ENCODE data around the gene GKAP1. TPM values are rescaled to one million over a fixed set of nuclear protein-coding genes. Genes with fewer than 3 reads are reported as not detected.
A peak's percentile ranks its signal among the peaks of the same experiment; 100 is the strongest.
"Not testable (repeated sequence)": the region's sequence is repeated elsewhere in the genome, so short reads cannot be mapped to it uniquely, and the experiment has no call there.

Gene GKAP1
- polyA plus RNA-seq, 1 of the 3 experiments (the other 2 are of a cell fraction): 1.7 TPM

DNA sequence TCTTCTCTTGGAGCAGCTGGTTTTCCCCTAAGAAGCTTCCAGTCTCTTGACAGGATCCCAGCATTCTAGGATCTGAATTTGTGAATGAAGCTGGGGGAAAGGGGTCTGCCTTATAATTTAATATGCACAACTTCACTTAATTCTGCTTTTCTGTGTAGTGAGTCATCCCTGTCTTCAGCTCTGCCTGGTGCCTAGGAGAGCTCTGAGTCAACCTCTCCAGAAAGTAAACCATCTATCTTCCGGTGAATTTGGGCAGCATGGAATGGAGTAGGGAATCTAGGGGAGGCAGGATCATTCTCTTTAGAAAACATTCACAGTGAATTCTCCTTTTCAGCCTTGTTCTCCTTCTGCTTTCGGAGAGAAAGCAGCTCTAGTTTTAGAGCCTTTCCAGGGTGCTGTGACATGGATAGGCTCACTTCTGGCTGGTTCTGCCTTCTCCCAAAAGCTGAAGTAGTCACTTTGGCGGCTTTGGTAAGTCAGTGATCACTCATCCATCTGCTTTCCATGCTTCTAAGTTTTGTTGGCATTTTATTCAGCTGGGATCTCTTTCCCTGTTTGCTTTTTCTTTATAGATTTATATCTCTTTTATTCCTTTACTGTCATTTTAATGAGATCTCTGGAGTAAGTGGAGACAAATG is 7.5 kb upstream of the GKAP1 start:
- DNase-seq; H3K27me3 ChIP-seq (ENCODE audit: insufficient read depth); H4K20me1 ChIP-seq (ENCODE audit: insufficient read depth); CTCF ChIA-PET; H3K9ac ChIP-seq; H3K9me2 ChIP-seq; H3K79me2 ChIP-seq (ENCODE audit: insufficient read depth); H3K36me3 ChIP-seq (replicated peaks in 1 of 2; ENCODE audit: control insufficient read depth in 1 of 2, insufficient read depth in 2 of 2, low read length in 1 of 2); H3K4me1 ChIP-seq (ENCODE audit: control insufficient read depth in 1 of 2, insufficient read depth in 2 of 2, low read depth in 1 of 2, low read length in 1 of 2); H3K9me3 ChIP-seq; POLR2A ChIA-PET: not testable (repeated sequence)
- H3K27ac ChIP-seq (ENCODE audit: low read depth in 2 of 2, low read length in 1 of 2): peak overlapping the region in 1 of 2 experiments; percentile 67; a peak in 2 of 4 replicates
- H2AFZ ChIP-seq (ENCODE audit: low read depth): peak overlapping the region; percentile 66
- WGBS (ENCODE audit: low lambda C conversion rate): 41% methylated on average over 3 of the region's 3 CpGs
- H3K4me2 ChIP-seq: peak overlapping the region; percentile 51
- peak overlapping the region in 1 of 2 experiments; percentile 31; a peak in 2 of 4 replicates for H3K4me3 ChIP-seq (ENCODE audit: low read depth in 2 of 2, low read length in 1 of 2)
- TF ChIP-seq JUND (IDR thresholded peaks at IDR 0.05) (peak; percentile 71), FOSL2 (IDR thresholded peaks at IDR 0.05; ENCODE audit: borderline replicate concordance, low read depth) (peak; percentile 82), TCF12 (IDR thresholded peaks at IDR 0.05) (peak; percentile 23; the same call in 1 of the 2 replicates)
- TF ChIP-seq, protein P1, sequence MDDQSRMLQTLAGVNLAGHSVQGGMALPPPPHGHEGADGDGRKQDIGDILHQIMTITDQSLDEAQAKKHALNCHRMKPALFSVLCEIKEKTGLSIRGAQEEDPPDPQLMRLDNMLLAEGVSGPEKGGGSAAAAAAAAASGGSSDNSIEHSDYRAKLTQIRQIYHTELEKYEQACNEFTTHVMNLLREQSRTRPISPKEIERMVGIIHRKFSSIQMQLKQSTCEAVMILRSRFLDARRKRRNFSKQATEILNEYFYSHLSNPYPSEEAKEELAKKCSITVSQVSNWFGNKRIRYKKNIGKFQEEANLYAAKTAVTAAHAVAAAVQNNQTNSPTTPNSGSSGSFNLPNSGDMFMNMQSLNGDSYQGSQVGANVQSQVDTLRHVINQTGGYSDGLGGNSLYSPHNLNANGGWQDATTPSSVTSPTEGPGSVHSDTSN (IDR thresholded peaks at IDR 0.05): peak; percentile 32
- TF ChIP-seq, protein P2, sequence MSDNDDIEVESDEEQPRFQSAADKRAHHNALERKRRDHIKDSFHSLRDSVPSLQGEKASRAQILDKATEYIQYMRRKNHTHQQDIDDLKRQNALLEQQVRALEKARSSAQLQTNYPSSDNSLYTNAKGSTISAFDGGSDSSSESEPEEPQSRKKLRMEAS (IDR thresholded peaks at IDR 0.05; ENCODE audit: low read depth): 0 out of 2 replicates have a peak, but pooled peaks have one; percentile 34
- H3F3A ChIP-seq (replicated peaks; ENCODE audit: insufficient read depth): peaks cover 12% of the 10 kb centered on the region

DNA sequence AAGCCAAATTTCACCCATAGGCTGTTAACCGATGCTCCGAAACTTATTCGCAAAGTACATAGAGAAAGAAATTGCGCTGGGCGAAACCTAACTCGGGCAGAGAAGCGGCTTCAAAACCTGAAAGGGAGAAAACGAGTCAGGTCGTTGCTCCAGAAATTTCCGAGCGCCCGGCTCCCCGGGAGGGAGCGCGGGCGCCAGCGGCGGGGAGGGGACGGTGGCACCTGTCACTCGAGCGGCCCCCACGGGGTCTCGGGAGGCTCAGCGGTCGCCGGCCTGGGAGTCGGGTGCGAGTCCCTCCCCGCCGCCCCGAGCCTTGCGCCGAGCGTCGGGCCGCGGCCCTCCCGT is 586 bp downstream of the GKAP1 start:
- H3K9me3 ChIP-seq; H3K27me3 ChIP-seq (ENCODE audit: insufficient read depth); DNase-seq; H4K20me1 ChIP-seq (ENCODE audit: insufficient read depth); CTCF ChIA-PET; H3K9me2 ChIP-seq; POLR2A ChIA-PET; H3K4me1 ChIP-seq (ENCODE audit: control insufficient read depth in 1 of 2, insufficient read depth in 2 of 2, low read depth in 1 of 2, low read length in 1 of 2); H3K79me2 ChIP-seq (ENCODE audit: insufficient read depth); H3K36me3 ChIP-seq (replicated peaks in 1 of 2; ENCODE audit: control insufficient read depth in 1 of 2, insufficient read depth in 2 of 2, low read length in 1 of 2): not testable (repeated sequence)
- peak overlapping the region in 1 of 2 experiments; percentile 34; a peak in 1 of 4 replicates for H3K27ac ChIP-seq (ENCODE audit: low read depth in 2 of 2, low read length in 1 of 2)
- peak overlapping the region; percentile 67; the same call in 1 of the 2 replicates for H3K9ac ChIP-seq
- peak overlapping the region; percentile 84 for H3K4me2 ChIP-seq
- H3F3A ChIP-seq (replicated peaks; ENCODE audit: insufficient read depth): peaks cover 11% of the 10 kb centered on the region
- peak overlapping the region; percentile 85 for H2AFZ ChIP-seq (ENCODE audit: low read depth)
- peak overlapping the region; percentile 66 to 69 for H3K4me3 ChIP-seq (ENCODE audit: low read depth in 2 of 2, low read length in 1 of 2)
- WGBS (ENCODE audit: low lambda C conversion rate): under 1% methylated on average over 10 of the region's 38 CpGs

DNA sequence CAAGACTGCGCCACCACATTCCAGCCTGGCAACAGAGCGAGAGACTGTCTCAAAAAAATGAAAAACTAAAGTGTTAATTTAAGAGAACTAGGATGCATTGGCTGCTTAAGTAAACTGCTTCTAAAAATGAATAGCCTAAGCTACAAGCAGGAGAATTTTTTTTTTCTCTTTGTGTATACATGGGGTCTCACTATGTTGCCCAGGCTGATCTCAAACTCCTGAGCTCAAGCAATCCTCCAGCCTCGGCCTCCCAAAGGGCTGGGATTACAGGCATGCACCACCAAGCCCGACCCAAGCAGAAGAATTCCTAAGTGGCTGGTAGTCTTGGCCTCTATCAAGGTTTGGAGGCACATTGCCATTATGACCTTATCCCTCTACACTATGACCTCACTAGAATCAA is 2.4 kb downstream of the GKAP1 start:
- H2AFZ ChIP-seq (ENCODE audit: low read depth); H3K4me1 ChIP-seq (ENCODE audit: control insufficient read depth in 1 of 2, insufficient read depth in 2 of 2, low read depth in 1 of 2, low read length in 1 of 2); H3K36me3 ChIP-seq (replicated peaks in 1 of 2; ENCODE audit: control insufficient read depth in 1 of 2, insufficient read depth in 2 of 2, low read length in 1 of 2); H3K27me3 ChIP-seq (ENCODE audit: insufficient read depth); H3K79me2 ChIP-seq (ENCODE audit: insufficient read depth); H3K27ac ChIP-seq (ENCODE audit: low read depth in 2 of 2, low read length in 1 of 2); H3K4me2 ChIP-seq; CTCF ChIA-PET; H4K20me1 ChIP-seq (ENCODE audit: insufficient read depth); H3K9me3 ChIP-seq; H3K4me3 ChIP-seq (ENCODE audit: low read depth in 2 of 2, low read length in 1 of 2); POLR2A ChIA-PET; H3K9ac ChIP-seq; H3K9me2 ChIP-seq; DNase-seq: not testable (repeated sequence)
- WGBS (ENCODE audit: low lambda C conversion rate): 96% methylated on average over 4 of the region's 4 CpGs
- H3F3A ChIP-seq (replicated peaks; ENCODE audit: insufficient read depth): peaks cover 11% of the 10 kb centered on the region

DNA sequence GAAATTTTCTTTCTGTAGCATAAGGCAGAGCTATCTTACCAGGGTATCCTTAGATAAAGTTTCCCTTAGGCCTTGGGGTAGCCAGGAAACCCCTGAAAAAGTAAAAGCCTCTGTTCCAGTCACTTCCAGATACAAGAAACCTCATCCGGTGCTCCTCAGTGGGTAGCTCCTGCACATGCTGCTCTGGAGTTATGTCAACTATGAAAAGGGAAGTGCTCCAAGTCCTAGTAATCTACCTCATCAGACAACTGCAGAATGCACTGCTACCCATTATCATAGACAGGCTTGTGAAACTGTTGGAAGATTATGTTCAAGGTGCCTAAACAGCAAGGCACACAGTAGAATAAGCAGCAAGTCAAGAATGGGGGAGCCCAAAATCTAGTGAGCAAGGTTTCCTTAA is 8.4 kb downstream of the GKAP1 start:
- H3K27ac ChIP-seq (ENCODE audit: low read depth in 2 of 2, low read length in 1 of 2); DNase-seq; H3F3A ChIP-seq (replicated peaks; ENCODE audit: insufficient read depth); H3K4me3 ChIP-seq (ENCODE audit: low read depth in 2 of 2, low read length in 1 of 2); H3K9ac ChIP-seq; H3K4me1 ChIP-seq (ENCODE audit: control insufficient read depth in 1 of 2, insufficient read depth in 2 of 2, low read depth in 1 of 2, low read length in 1 of 2); CTCF ChIA-PET; H3K4me2 ChIP-seq; POLR2A ChIA-PET; H3K27me3 ChIP-seq (ENCODE audit: insufficient read depth); H3K36me3 ChIP-seq (replicated peaks in 1 of 2; ENCODE audit: control insufficient read depth in 1 of 2, insufficient read depth in 2 of 2, low read length in 1 of 2); H3K9me3 ChIP-seq; H3K9me2 ChIP-seq; H2AFZ ChIP-seq (ENCODE audit: low read depth); H3K79me2 ChIP-seq (ENCODE audit: insufficient read depth); H4K20me1 ChIP-seq (ENCODE audit: insufficient read depth): not testable (repeated sequence)
- 38% methylated on average over 1 of the region's 1 CpG for WGBS (ENCODE audit: low lambda C conversion rate)

DNA sequence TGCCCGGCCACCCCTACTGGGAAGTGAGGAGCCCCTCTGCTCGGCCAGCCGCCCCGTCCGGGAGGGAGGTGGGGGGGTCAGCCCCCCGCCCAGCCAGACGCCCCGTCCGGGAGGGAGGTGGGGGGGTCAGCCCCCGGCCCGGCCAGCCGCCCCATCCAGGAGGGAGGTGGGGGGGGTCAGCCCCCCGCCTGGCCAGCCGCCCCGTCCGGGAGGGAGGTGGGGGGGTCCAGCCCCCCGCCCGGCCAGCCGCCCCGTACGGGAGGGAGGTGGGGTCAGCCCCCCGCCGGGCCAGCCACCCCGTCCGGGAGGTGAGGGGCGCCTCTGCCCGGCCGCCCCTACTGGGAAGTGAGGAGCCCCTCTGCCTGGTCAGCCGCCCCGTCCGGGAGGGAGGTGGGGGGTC is 13.1 kb downstream of the GKAP1 start:
- H3K9me2 ChIP-seq; H3K4me3 ChIP-seq (ENCODE audit: low read depth in 2 of 2, low read length in 1 of 2); H3K4me2 ChIP-seq; H4K20me1 ChIP-seq (ENCODE audit: insufficient read depth); DNase-seq; H3K9me3 ChIP-seq; H3K36me3 ChIP-seq (replicated peaks in 1 of 2; ENCODE audit: control insufficient read depth in 1 of 2, insufficient read depth in 2 of 2, low read length in 1 of 2); H3K79me2 ChIP-seq (ENCODE audit: insufficient read depth); H2AFZ ChIP-seq (ENCODE audit: low read depth); H3F3A ChIP-seq (replicated peaks; ENCODE audit: insufficient read depth); POLR2A ChIA-PET; H3K4me1 ChIP-seq (ENCODE audit: control insufficient read depth in 1 of 2, insufficient read depth in 2 of 2, low read depth in 1 of 2, low read length in 1 of 2); CTCF ChIA-PET; H3K27ac ChIP-seq (ENCODE audit: low read depth in 2 of 2, low read length in 1 of 2); H3K9ac ChIP-seq; H3K27me3 ChIP-seq (ENCODE audit: insufficient read depth): not testable (repeated sequence)
- 85% methylated on average over 4 of the region's 31 CpGs for WGBS (ENCODE audit: low lambda C conversion rate)

DNA sequence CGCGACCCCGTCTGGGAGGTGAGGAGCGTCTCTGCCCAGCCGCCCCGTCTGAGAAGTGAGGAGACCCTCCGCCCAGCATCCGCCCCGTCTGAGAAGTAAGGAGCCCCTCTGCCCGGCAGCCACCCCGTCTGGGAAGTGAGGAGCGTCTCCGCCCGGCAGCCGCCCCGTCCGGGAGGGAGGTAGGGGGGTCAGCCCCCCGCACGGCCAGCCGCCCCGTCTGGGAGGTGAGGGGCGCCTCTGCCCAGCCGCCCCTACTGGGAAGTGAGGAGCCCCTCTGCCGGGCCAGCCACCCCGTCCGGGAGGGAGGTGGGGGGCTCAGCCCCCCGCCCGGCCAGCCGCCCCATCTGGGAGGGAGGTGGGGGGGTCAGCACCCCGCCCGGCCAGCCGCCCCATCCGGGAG is 13.6 kb downstream of the GKAP1 start:
- CTCF ChIA-PET; H3K27ac ChIP-seq (ENCODE audit: low read depth in 2 of 2, low read length in 1 of 2); H3F3A ChIP-seq (replicated peaks; ENCODE audit: insufficient read depth); H2AFZ ChIP-seq (ENCODE audit: low read depth); H3K36me3 ChIP-seq (replicated peaks in 1 of 2; ENCODE audit: control insufficient read depth in 1 of 2, insufficient read depth in 2 of 2, low read length in 1 of 2); H3K9me2 ChIP-seq; H3K4me2 ChIP-seq; H3K4me1 ChIP-seq (ENCODE audit: control insufficient read depth in 1 of 2, insufficient read depth in 2 of 2, low read depth in 1 of 2, low read length in 1 of 2); H3K4me3 ChIP-seq (ENCODE audit: low read depth in 2 of 2, low read length in 1 of 2); H3K9me3 ChIP-seq; POLR2A ChIA-PET; DNase-seq; H3K79me2 ChIP-seq (ENCODE audit: insufficient read depth); H3K9ac ChIP-seq; H4K20me1 ChIP-seq (ENCODE audit: insufficient read depth); H3K27me3 ChIP-seq (ENCODE audit: insufficient read depth): not testable (repeated sequence)
- 100% methylated on average over 3 of the region's 33 CpGs for WGBS (ENCODE audit: low lambda C conversion rate)

Measured in SK-N-SH (cell line).